ENCODE measurements around the gene SLC35C1. TPM values are rescaled to one million over a fixed set of nuclear protein-coding genes. Genes with fewer than 3 reads are reported as not detected.

The SLC35C1 gene
- total and polyA plus RNA-seq, 2 of the 13 experiments (the other 11 are each of a cell fraction or from before 2014, with no cell fraction given): 2.9 to 7.0 TPM

DNA sequence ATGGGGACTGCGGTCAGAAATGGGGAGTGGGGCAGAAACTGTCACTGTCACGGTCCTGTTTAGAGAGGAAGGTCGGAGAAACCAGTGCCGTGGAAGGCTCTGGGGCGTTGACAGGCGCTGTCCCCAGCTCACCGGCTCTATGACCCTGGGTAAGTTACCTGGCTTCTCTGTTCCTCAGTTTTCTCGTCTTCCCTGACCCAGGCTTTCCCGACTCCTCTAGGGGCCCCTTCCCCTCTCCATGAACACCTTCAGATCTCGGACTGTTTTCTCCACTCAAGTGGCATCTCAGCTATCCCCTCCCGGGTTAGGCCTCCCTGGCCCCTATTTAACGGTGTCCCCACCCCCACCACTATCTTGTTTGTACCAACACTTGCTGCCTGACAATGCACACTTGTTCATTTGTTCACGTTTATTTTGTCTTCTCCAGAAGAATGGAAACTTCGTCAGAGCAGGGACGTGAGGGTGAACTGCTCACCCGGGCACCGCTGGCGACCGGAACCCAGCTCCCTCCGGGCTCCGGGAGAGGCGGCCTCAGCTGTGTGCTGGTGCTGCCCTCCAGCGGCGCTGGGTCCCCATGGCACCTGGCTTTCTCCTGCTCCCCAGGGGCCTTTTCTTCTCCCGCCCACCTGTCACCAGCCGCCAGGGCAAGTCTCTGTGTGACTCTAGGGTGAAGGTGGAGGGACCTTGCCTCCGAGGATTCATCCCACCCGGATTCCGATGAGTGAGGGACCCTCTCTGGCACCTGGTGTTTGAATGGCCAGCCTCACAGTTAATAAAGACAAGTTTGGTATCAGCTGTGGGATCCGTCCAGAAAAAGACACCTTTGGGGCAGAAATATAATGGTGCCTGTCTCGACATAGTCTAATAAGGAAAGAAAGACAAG lies 33.1 kb upstream of the SLC35C1 start (continued):
- TF ChIP-seq RCOR2 (CRISPR knock-in tag; IDR thresholded peaks at IDR 0.05): no peak
- TF ChIP-seq ZNF687 (CRISPR knock-in tag; IDR thresholded peaks at IDR 0.05): peak; percentile 61
- no peak; the same call in 1 of the 2 replicates for TF ChIP-seq ZNF768 (CRISPR knock-in tag; IDR thresholded peaks at IDR 0.05)
- TF ChIP-seq SP5 (CRISPR knock-in tag; IDR thresholded peaks at IDR 0.05; ENCODE audit: borderline replicate concordance, low read depth): no peak
- TF ChIP-seq NFAT5 (CRISPR knock-in tag; IDR thresholded peaks at IDR 0.05): 0 out of 2 replicates have a peak, but pooled peaks have one; percentile 22
- TF ChIP-seq ZNF879 (CRISPR knock-in tag; IDR thresholded peaks at IDR 0.05): no peak
- TF ChIP-seq, protein P1, sequence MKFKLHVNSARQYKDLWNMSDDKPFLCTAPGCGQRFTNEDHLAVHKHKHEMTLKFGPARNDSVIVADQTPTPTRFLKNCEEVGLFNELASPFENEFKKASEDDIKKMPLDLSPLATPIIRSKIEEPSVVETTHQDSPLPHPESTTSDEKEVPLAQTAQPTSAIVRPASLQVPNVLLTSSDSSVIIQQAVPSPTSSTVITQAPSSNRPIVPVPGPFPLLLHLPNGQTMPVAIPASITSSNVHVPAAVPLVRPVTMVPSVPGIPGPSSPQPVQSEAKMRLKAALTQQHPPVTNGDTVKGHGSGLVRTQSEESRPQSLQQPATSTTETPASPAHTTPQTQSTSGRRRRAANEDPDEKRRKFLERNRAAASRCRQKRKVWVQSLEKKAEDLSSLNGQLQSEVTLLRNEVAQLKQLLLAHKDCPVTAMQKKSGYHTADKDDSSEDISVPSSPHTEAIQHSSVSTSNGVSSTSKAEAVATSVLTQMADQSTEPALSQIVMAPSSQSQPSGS (CRISPR knock-in tag; IDR thresholded peaks at IDR 0.05): no peak
- peak; percentile 45; the same call in 1 of the 2 replicates for TF ChIP-seq ZNF784 (CRISPR knock-in tag; IDR thresholded peaks at IDR 0.05; ENCODE audit: borderline replicate concordance)
- 0 out of 2 replicates have a peak, but pooled peaks have one; percentile 22 for TF ChIP-seq REPIN1 (CRISPR knock-in tag; IDR thresholded peaks at IDR 0.05; ENCODE audit: borderline replicate concordance, low read depth)
- TF ChIP-seq SALL2 (CRISPR knock-in tag; IDR thresholded peaks at IDR 0.05): no peak
- no peak for TF ChIP-seq FUBP1 (CRISPR knock-in tag; IDR thresholded peaks at IDR 0.05; ENCODE audit: borderline replicate concordance)
- TF ChIP-seq ZNF547 (CRISPR knock-in tag; IDR thresholded peaks at IDR 0.05): no peak

All from HepG2 (cell line).